GM18861 (cell line): Measurements from ENCODE around the gene KCNJ8.
"Not testable (repeated sequence)": the region's sequence is repeated elsewhere in the genome, so short reads cannot be mapped to it uniquely, and the experiment has no call there.

ENCODE experiments used
- ATAC-seq: cut with Tn5 transposase; IDR thresholded peaks from one replicate; pipeline ENCODE4 v1.9.1; 2021; ENCODE audit not compliant: unreplicated experiment

Gene KCNJ8

DNA sequence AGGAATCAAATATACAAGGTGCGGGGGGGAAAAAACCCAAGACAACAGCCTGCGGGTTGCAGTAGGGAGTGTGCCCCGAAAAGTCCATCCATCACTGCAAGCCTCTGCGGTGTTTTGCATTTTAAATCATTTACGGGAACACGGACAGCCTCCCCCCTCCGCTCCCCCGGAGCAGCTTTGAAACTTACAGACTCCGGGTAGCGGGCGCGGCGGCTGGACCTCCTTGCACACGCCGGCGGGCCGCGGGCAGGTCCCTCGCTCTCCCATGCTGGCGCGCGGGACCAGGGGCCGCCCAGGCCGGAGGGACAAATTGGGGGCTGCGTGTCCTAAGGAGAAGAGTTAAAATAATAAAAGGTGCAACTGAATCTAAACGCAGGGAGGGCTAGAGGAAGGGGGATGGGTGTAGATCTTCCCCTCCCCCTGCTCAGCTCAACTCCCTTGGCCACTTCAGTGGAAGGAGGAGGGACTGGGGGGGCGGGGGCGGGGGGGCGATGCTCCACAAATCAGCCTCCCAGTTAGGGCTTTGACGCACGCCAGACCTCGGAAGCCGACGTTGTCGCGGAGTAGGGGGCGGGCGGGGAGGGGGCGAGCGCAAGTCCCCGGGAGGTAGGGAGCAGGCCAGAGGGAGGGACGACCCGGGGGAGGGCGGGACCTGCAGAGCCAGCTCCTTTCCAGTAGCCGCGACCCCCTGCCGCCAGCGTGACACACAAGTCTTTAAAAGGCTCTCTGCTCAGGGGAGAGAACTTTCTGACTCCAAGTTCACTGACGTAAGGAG, at the start of gene KCNJ8:
Gene KCNJ8 (minus strand): TSS at position 349 of the 775 bp plus-strand sequence. CDS start 1,090 bp downstream, outside the sequence.
- no peak for ATAC-seq

DNA sequence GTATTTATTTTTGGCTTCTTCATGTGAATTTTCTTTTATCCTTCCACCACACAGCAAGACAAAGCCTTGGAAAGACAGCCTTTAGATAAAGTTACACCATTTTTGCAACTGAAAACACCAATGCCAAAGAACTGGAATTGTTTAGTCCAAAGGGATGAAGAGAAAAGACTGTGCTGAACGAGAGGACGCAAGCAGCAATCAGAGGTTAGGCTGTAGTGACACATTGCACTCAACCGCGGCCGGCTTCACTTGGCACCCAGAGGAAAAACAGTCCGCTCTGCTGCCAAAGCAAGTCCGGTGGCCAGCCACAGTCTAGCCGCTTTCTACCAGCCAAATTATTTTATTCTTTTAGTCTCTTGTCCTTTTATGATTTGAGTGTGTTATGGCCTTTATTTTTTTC, 49.1 kb upstream of the KCNJ8 start:
- ATAC-seq = no peak

GRCh38 chr12:21819678-21820077, 45.2 kb upstream of the KCNJ8 start:
- no peak for ATAC-seq

GRCh38 chr12:21819236-21819635, 44.7 kb upstream of the KCNJ8 start:
- no peak for ATAC-seq

- ATAC-seq = no peak
Observed at GRCh38 chr12:21818627-21819026, 44.1 kb upstream of the KCNJ8 start.

DNA sequence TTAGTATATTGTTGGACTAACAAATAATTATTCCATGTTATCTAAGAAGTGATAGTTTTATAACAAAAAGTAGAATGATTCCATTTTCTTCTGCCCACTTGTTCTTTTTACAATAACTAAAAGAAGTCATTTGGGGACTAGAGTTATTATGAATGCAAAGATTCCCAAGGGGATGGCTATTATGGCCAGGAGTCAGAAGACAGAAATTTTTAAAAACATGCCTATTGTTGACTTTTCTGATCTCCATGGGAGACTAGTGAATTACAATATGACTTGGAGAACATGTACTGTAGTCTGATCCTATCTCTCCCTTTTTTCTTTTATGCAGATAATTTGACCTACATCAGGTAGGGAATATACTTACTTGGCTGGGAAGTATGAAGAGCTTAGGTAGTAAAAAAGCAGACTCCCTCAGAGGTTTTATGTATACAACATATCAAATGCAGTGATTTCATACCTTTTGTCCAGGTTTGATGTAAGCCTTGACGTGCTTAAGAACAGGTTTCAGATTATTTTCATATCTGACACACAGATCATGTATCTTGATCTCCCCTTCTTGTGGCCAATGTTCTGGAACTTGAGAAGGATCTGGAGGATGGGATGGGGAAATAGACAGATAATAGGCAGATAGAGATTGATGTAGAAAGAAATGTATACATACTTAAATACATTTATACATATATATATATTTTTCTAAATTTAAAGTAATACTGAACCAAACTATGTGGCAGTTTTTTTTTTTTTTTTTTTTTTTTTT, 41.0 kb upstream of the KCNJ8 start:
- no peak for ATAC-seq

DNA sequence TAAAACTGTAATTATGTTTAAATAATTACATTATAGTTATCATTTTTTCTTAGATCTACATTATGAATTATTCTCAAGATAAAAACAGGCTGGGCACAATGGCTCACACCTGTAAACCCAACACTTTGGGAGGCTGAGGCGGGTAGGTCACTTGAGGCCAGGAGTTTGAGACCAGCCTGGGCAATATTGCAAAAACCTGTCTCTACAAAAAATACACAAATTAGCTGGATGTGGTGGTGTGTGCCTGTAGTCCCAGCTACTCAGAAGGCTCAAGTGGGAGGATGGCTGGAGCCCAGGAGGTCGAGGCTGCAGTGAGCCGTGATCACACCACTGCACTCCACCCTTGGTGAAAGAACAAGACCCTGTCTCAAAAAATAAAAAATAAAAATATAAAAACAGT, 40.3 kb upstream of the KCNJ8 start:
- no peak for ATAC-seq

- ATAC-seq = no peak
Observed at GRCh38 chr12:21814327-21814726, 39.8 kb upstream of the KCNJ8 start.

DNA sequence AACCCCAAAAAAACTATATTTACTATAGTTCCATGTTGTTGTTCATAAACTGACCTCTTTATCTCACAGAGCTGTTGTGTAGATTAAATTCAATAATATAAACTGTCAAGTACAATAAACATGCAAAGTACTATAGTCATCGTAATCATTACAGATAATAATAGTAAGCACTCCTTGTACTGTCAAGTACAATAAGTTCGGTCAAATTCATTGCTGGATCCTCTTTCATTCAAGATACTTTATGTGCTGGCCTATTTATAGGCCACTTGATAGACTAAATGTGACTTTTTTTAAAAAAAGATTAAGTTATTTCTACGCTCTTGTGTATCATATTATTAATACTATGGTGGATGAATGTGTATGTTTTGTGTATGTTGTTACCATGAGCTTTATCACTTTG, 39.2 kb upstream of the KCNJ8 start:
- ATAC-seq = no peak

GRCh38 chr12:21813125-21813524, 38.6 kb upstream of the KCNJ8 start:
- ATAC-seq = no peak

DNA sequence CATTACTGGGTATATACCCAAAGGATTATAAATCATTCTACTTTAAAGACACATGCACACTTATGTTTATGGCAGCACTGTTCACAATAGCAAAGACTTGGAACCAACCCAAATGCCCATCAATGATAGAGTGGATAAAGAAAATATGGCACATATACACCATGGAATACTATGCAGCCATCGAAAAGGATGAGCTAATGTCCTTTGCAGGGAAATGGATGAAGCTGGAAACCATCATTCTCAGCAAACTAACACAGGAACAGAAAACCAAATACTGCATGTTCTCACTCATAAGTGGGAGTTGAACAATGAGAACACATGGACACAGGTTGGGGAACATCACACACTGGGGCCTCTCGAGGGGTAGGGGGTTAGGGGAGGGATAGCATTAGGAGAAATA, 37.8 kb upstream of the KCNJ8 start:
- not testable (repeated sequence) for ATAC-seq

DNA sequence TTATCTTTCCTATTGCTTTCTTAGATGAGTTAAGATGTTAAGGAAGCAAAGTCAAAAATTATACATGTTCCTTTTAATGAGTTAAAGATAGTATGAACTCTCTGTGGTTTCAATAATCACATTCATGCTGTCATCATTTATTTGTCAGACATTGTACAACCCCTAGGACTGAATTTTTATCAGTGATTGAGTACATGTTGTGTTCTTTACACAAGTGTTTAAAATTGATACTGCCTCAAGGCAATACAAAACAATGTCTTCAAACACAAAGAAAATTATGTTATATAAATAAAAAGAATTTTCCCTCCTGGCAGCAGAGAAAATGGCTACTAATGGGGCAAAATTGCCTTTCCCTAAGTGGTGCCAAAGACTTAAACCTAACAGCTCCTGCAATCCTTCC, 34.6 kb upstream of the KCNJ8 start:
- no peak for ATAC-seq

DNA sequence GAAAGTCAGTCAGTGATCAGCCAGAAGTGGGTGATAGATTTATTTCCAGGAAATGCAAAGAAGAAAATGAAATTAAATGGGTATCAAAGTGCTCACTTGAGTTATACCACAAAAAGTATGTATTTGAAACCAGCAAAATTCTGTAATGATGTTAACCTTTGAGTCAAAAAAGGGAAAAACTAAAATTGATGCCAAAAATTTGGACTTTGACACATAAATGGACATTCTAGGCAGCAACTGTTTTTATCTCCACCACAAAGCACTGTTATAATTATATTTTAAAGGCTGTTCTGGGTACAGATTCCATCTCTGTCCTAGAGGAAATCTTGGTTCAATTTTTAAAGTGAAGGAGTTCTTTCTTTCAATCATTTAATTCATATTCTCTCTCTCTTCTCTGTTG, 31.7 kb upstream of the KCNJ8 start:
- ATAC-seq = no peak

- ATAC-seq = no peak
Observed at GRCh38 chr12:21801522-21802288, 27.2 kb upstream of the KCNJ8 start.

GRCh38 chr12:21800011-21800410, 25.5 kb upstream of the KCNJ8 start:
- no peak for ATAC-seq

GRCh38 chr12:21797539-21797938, 23.0 kb upstream of the KCNJ8 start:
- ATAC-seq = no peak

DNA sequence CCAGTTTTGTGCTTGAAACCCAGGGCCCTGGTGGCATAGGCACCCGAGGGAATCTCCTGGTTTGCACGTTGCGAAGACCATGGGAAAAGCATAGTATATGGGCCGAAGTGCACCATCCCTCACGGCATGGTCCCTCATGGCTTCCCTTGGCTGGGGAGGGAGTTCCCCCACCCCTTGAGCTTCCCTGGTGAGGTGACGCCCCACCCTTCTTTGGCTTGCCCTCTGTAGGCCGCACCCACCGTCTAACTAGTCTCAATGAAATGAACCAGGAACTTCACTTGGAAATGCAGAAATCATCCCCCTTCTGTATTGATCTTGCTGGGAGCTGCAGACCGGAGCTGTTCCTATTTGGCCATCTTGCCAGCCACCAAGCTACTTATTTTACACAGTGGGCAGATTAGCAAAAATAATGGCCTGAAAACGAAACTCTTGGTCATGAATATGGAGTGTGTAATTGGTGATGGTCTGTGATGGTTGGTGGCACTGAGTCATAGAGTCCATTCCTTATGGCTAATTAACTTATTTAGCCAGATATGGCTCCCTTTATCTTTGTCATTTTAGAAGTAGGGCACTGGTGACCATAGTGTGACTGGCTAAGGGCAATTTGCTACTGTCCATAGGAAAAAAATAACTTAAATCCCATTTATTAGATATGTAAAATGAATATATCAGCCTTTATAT, 21.3 kb upstream of the KCNJ8 start:
- no peak for ATAC-seq

GRCh38 chr12:21794807-21795595, 20.5 kb upstream of the KCNJ8 start:
- not testable (repeated sequence) for ATAC-seq

DNA sequence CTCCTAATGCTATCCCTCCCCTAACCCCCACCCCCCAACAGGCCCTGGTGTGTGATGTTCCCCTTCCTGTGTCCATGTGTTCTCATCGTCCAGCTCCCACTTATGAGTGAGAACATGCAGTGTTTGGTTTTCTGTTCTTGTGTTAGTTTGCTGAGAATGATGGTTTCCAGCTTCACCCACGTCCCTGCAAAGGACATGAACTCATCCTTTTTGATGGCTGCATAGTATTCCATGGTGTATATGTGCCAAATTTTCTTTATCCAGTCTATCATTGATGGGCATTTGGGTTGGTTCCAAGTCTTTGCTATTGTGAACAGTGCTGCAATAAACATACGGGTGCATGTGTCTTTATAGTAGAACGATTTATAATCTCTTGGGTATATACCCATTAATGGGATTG, 15.2 kb upstream of the KCNJ8 start:
- not testable (repeated sequence) for ATAC-seq
